SH-SY5Y (cell line): ENCODE results near the gene EPC1.

Source experiments
- GATA2 ChIP-seq: IDR thresholded peaks from 2 replicates; pipeline ENCODE4 v1.6.1; 2011; ENCODE audit warnings: mild to moderate bottlenecking, low read depth, low read length
- GATA3 ChIP-seq: IDR thresholded peaks from 2 replicates; pipeline ENCODE4 v1.6.1; 2011; ENCODE audit warnings: low read depth, mild to moderate bottlenecking, low read length, moderate library complexity

Gene EPC1

GRCh38 chr10:32349968-32350738, 3.2 kb upstream of the EPC1 start:
- TF ChIP-seq GATA3 = no peak
- TF ChIP-seq GATA2 = no peak

DNA sequence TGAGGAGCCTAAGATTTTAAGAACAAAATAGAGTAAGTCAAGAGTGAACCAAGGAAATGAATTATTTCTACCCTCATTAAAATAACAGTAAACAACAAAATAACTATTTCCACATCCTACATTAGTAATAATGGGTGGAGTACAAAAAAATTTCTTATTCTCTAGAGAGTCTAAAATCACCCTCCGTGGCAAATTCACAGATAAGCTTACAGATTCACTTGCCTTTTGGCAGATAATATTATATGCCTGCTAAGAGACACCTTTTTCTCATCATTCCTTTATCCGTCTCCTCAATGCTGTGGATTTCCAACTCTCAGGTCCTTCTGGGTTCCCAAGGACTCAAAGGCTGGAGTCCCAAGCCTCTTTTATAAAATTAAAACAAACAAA, 2.2 kb upstream of the EPC1 start:
- no peak for TF ChIP-seq GATA3
- no peak for TF ChIP-seq GATA2

- TF ChIP-seq GATA3 (no peak), GATA2 (no peak)
Observed at GRCh38 chr10:32348297-32349198, 1.6 kb upstream of the EPC1 start.

GRCh38 chr10:32347363-32348022, 535 bp upstream of the EPC1 start:
- TF ChIP-seq GATA3 = no peak
- TF ChIP-seq GATA2 = no peak

DNA sequence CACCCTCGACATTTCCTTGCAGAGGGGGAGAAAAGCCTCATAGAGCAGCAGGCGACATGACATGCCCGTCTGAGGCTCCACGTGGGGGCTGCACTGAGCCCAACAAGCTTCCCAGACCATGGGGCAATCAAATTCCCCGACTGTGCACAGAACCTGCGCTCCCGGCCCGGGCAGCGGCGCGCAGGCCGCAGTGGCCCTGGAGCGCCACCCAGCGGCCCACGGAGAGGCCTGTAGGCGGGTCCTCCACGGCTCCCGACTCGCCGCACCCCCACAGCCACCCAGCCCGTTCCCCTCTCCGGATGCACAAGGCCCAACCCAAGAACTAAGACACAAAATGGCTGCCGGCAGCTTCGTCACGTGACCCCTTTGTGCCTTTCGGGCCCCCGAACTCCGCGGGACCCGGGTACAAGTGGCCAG, 816 bp downstream of the EPC1 start:
- TF ChIP-seq GATA2 (no peak; the same call in 1 of the 2 replicates), GATA3 (no peak)

GRCh38 chr10:32341596-32341995, 5.4 kb downstream of the EPC1 start:
- no peak for TF ChIP-seq GATA2
- TF ChIP-seq GATA3 = no peak

GRCh38 chr10:32340596-32341180, 6.3 kb downstream of the EPC1 start:
- TF ChIP-seq GATA2 = no peak
- no peak for TF ChIP-seq GATA3

GRCh38 chr10:32338262-32338661, 8.7 kb downstream of the EPC1 start:
- TF ChIP-seq GATA2 = no peak
- TF ChIP-seq GATA3 = no peak

- TF ChIP-seq GATA2 (no peak), GATA3 (no peak)
Observed at GRCh38 chr10:32337350-32337749, 9.6 kb downstream of the EPC1 start.

DNA sequence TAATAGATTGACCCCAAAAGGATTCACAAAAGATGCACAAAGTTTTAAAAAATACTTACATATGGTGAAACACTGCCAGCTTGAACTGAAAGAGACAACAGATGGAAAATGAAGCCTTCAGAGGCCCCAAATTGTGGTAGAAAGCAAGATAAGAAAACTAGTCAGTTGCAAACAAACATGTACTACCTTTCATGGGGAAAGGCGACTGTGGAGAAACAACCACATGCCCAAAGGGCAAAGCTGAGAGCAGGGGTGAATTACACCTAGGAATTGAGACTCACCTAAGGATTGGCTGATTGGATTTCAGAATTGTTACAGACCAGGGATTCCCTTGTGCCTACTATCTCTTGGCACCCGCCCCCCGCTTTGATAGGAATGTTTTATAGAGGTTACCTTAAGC, 13.1 kb downstream of the EPC1 start:
- no peak for TF ChIP-seq GATA3

DNA sequence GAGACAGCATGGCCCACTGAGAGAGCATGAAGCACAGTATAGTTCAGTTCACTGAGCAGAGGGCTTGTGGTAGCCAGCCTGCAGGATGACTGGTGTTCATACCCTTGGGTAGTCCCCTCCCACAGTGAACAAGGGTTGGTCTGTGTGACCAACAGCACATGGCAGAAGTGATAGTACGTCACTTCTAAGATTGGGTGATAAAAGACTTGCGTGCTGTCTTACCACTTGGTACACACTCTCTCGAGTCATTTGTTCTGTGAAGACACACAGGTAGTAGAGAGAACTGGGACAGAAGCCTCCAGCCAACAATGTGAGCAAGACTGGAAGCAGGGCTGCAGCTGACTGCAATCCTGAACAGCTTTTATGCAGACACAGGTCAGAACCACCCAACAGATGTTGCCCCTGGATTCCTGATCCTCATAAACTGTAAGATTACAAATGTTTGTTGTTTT, 14.6 kb downstream of the EPC1 start:
- TF ChIP-seq GATA3 (no peak), GATA2 (no peak)

DNA sequence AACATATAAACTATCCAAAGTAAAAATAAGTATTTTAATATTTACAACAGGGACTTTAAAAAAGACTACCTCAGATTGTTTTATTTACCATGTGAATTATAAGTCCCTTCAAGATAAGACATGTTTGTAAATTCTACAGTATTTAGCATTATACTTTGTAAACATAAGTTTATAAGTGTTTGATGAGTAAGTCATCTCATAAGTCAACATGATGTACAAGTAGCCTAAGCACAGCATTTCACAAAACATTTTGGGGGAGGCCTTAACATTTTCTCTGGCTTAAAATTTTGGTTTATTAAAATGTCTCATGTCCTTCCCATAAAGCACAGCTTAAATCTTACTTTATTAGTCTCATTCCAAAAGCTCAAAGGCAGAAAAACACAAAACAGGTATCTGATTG, 15.4 kb downstream of the EPC1 start:
- TF ChIP-seq GATA3 = no peak
- TF ChIP-seq GATA2 = no peak

GRCh38 chr10:32330214-32330613, 16.7 kb downstream of the EPC1 start:
- no peak for TF ChIP-seq GATA2
- TF ChIP-seq GATA3 = no peak

- TF ChIP-seq GATA3 (no peak), GATA2 (no peak)
Observed at GRCh38 chr10:32329061-32329460, 17.9 kb downstream of the EPC1 start.
